Urinary bladder (tissue), 4 donors: ENCODE data around the gene OR7C1. TPM values are rescaled to one million over a fixed set of nuclear protein-coding genes. Genes with fewer than 3 reads are reported as not detected.
"Not testable (repeated sequence)": the region's sequence is repeated elsewhere in the genome, so short reads cannot be mapped to it uniquely, and the experiment has no call there.

Experiments
- DNase-seq: peaks from one replicate; pipeline ENCODE4 v3.0.0-alpha.2; 2015; ENCODE audit errors: extremely low spot score
- H3K27ac ChIP-seq: one replicate; pipeline ENCODE4 v1.5.1; 2013; ENCODE audit warnings: low read depth, mild to moderate bottlenecking, moderate library complexity
- H3K36me3 ChIP-seq: one replicate; pipeline ENCODE4 v1.6.1; 2013; ENCODE audit warnings: mild to moderate bottlenecking, moderate library complexity; ENCODE audit not compliant: insufficient read depth
- H3K4me1 ChIP-seq: one replicate; pipeline ENCODE4 v1.6.1; 2013; ENCODE audit warnings: mild to moderate bottlenecking, moderate library complexity; ENCODE audit not compliant: insufficient read depth
- H3K4me3 ChIP-seq: one replicate; pipeline ENCODE4 v1.5.1; 2013; ENCODE audit warnings: low read depth, low read length
- WGBS: extraction: QIAGEN DNeasy Blood & Tissue Kit; methylation state at CpG from one replicate; pipeline ENCODE4 v1.1.7; 2013; 5-methylcytosine and 5-hydroxymethylcytosine counted together
- polyA plus RNA-seq: library from polyadenylated mRNA; stranded (reverse); fragments of 200-250 nt; gene quantifications from one replicate; pipeline ENCODE4 v1.2.3, GENCODE V29; 2013
- total RNA-seq: library from RNA; depleted of rRNA; stranded (reverse); fragments of >200 nt; gene quantifications from one replicate; pipeline ENCODE4 v1.2.3, GENCODE V29; 2014
- donor health status: healthy with polysubstance abuse.
- donor health status: healthy.

Gene OR7C1
- total and polyA plus RNA-seq, 2 donors, result 0.01 TPM; not detected in 1

DNA sequence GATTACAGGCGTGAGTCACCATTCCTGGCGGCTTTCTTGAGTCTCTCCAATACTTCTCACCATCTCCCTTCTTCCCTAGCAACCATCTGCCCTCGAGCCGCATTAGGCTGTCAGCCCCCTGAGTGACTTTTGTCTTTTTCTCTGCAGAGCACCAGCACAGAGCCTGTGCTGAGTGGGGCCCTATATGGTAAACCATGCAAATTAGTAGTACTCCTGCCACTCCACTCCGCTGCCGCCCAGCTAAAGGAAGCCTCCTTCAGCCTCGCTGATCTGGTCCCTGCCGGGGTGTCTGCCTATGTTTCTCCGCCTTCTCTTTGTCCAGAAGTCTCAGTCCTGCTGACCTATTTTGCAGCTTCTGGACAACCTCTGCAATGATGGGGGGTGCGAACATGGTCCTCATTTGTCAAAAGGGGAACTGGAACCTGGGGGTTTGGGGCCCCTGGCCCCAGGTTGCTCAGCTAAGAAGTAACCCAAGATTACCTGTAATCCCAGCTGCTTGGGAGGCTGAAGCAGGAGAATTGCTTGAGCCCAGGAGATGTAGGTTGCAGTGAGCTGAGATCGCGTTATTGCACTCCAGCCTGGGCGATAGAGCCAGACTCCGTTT, 54.3 kb downstream of the OR7C1 start:
- not testable (repeated sequence) for H3K27ac ChIP-seq, H3K36me3 ChIP-seq, H3K4me1 ChIP-seq, H3K4me3 ChIP-seq, DNase-seq
- WGBS, result 66% methylated on average over 14 of the region's 14 CpGs

- 54% methylated on average over 5 of the region's 5 CpGs for WGBS
- H3K36me3 ChIP-seq, result no peaks in the 10 kb centered on the region
- no peak for DNase-seq
- H3K27ac ChIP-seq, result no peak overlapping the region
- H3K4me1 ChIP-seq, result no peaks in the 10 kb centered on the region
- H3K4me3 ChIP-seq, result no peak overlapping the region
Measured at GRCh38 chr19:14779151-14779550, 55.8 kb downstream of the OR7C1 start.

DNA sequence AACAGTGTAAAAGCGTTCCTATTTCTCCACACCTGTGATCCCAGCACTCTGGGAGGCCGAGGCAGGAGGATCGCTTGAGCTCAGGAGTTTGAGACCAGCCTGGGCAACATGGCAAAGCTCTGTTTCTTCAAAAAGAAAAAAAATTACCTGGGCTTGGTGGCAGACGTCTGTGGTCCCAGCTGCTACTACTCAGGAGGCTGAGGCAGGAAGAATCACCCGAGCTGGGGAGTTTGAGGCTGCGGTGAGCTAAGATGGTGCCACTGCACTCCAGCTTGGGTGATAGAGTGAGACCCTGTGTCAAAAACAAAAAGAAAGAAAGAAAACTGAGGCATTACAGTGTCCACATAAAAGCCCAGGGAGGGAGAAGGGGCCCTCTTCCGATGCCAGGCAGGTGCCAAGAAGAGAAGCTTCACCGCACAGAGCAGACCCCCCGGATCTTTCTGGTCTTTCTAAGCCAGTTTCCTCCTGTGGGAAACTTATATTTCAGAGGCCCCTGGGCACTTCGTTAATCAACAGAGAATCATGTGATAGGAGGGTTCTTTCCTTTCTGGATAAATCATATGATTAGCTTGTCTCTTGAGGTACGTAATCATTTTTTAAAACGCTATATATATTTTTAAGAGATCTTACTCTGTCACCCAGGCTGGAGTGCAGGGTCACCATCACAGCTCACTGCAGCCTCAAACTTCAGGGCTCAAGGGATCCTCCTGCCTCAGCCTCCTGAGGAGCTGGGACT, 56.7 kb downstream of the OR7C1 start, which contains the start of gene ADGRE2:
Gene ADGRE2, minus strand, starts transcription at position 451 of the 736 bp plus-strand sequence. CDS start 1,804 bp downstream, outside the sequence.
- H3K4me3 ChIP-seq, DNase-seq, H3K36me3 ChIP-seq, H3K27ac ChIP-seq, H3K4me1 ChIP-seq: not testable (repeated sequence)
- 71% methylated on average over 12 of the region's 12 CpGs for WGBS

- WGBS, result 95% methylated on average over 4 of the region's 4 CpGs
- H3K27ac ChIP-seq, H3K4me3 ChIP-seq, H3K36me3 ChIP-seq, H3K4me1 ChIP-seq, DNase-seq: not testable (repeated sequence)
Measured at GRCh38 chr19:14777645-14778044, 57.3 kb downstream of the OR7C1 start.

DNA sequence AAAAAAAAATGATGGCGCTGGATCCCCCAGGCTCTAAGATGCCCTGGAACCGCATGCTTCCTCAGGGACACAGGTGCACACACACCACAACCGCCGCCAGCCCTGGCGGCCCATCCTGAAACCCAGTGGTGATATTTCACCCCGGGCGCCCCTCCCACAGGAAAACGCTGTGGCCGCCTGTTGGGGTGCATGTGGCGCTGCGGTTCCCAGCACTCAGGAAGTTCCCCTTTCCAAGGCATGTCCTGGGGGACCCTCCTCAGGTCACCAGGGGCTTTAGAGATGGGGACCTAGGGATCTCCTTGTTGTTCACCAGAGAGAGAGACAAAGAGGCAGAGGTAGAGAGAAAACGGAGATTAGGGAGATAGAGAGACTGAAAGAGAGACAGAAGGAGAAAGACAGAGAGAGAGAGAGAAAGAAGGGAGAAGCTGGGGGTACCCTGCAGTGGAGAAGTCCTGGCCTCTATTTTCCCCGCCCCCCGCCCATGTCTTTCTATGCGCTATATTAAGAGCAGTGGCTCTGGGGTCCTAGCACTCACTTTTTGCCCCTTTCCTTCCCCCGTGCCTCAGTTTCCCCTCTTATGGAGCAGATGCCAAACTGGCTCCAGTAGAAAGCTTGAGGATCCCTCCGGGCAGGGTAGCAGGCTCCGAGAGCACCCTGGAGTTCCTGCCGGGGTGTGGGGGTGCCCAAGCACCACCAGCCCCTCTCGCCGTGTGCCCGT, 59.0 kb downstream of the OR7C1 start:
- Histone ChIP-seq H3K4me1 (no peaks in the 10 kb centered on the region), H3K27ac (no peak overlapping the region), H3K4me3 (no peak overlapping the region), H3K36me3 (no peaks in the 10 kb centered on the region)
- no peak for DNase-seq
- WGBS, result 7% methylated on average over 22 of the region's 22 CpGs

DNA sequence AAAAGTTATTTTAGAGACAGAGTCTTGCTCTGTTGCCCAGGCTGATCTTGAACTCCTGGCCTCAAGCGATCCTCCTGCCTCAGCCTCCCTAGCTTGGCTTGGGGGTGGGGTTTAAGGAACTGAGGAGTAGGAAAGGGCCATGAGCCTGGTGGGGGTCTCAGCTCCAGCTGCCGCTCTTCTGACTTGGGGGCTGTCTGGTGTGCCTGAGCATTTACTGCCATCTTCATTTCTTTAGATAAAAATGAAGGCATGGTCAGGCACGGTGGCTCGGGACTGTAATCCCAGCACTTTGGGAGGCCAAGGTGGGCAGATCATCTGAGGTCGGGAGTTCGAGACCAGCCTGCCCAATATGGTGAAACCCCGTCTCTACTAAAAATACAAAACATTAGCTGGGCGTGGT, 59.7 kb downstream of the OR7C1 start:
- H3K4me3 ChIP-seq, result not testable (repeated sequence)

GRCh38 chr19:14774373-14774772, 60.6 kb downstream of the OR7C1 start:
- no peak overlapping the region for H3K4me3 ChIP-seq
- WGBS, result 74% methylated on average over 10 of the region's 10 CpGs
- H3K27ac ChIP-seq, result no peak overlapping the region
- no peak for DNase-seq
- no peaks in the 10 kb centered on the region for H3K36me3 ChIP-seq
- H3K4me1 ChIP-seq, result no peaks in the 10 kb centered on the region

More for the DNA sequence above, 59.7 kb downstream of the OR7C1 start:
- H3K36me3 ChIP-seq, H3K27ac ChIP-seq, DNase-seq, H3K4me1 ChIP-seq: not testable (repeated sequence)
- WGBS, result 72% methylated on average over 8 of the region's 8 CpGs

- H3K4me1 ChIP-seq, DNase-seq, H3K36me3 ChIP-seq, H3K4me3 ChIP-seq, H3K27ac ChIP-seq: not testable (repeated sequence)
- 74% methylated on average over 9 of the region's 9 CpGs for WGBS
Measured at GRCh38 chr19:14773722-14774121, 61.3 kb downstream of the OR7C1 start.

GRCh38 chr19:14772995-14773394, 62.0 kb downstream of the OR7C1 start:
- no peaks in the 10 kb centered on the region for H3K36me3 ChIP-seq
- H3K27ac ChIP-seq, result no peak overlapping the region
- DNase-seq, result no peak
- no peaks in the 10 kb centered on the region for H3K4me1 ChIP-seq
- WGBS, result 91% methylated on average over 7 of the region's 7 CpGs
- H3K4me3 ChIP-seq, result no peak overlapping the region

GRCh38 chr19:14772467-14772866, 62.5 kb downstream of the OR7C1 start:
- no peaks in the 10 kb centered on the region for H3K4me1 ChIP-seq
- no peak overlapping the region for H3K4me3 ChIP-seq
- DNase-seq, result no peak
- 82% methylated on average over 8 of the region's 8 CpGs for WGBS
- H3K36me3 ChIP-seq, result no peaks in the 10 kb centered on the region
- H3K27ac ChIP-seq, result no peak overlapping the region

GRCh38 chr19:14770944-14771839, 63.8 kb downstream of the OR7C1 start:
- no peak overlapping the region for H3K4me3 ChIP-seq

DNA sequence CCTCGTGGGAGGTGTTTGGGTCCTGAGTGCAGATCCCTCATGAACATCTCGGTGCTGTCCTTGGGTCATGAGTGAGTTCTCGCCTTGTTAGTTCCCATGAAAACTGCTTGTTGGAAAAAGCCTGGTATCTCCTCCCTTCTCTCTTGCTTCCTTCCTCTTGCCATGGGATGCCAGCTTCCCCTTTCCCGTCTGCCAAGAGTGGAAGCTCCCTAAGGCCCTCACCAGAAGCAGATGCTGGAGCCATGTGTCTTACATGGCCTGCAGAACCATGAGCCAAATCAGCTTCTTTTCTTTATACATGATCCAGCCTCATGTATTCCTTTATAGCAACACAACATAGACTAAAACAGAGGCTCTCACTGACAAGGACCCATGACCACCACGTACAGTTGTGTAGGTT, 64.8 kb downstream of the OR7C1 start:
- WGBS, result 81% methylated on average over 5 of the region's 5 CpGs
- no peaks in the 10 kb centered on the region for H3K4me1 ChIP-seq
- DNase-seq, result no peak
- H3K36me3 ChIP-seq, result no peaks in the 10 kb centered on the region
- H3K27ac ChIP-seq, result no peak overlapping the region
- no peak overlapping the region for H3K4me3 ChIP-seq

More at GRCh38 chr19:14770944-14771839, 63.8 kb downstream of the OR7C1 start:
- no peaks in the 10 kb centered on the region for H3K4me1 ChIP-seq
- DNase-seq, result no peak
- H3K27ac ChIP-seq, result no peak overlapping the region
- no peaks in the 10 kb centered on the region for H3K36me3 ChIP-seq
- WGBS, result 69% methylated on average over 11 of the region's 11 CpGs

DNA sequence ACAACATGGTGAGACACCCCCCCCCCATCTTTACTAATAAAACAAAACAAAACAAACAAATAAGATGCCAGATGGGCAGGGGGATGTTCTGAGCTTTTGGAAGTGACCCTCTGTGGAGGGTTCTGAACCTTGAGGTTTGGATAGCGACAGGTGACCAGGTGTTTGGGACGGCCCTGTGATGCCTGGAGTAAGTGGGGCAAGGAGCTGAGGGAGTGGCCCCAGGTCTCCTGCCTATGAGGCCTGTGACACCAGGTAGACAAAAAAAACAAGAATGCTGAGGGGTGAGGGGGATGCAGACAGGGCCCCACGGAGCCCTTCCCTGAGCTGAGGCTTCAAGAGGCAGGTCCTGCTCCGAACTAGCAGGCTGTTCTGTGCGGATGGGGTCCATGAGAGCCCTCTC, 65.8 kb downstream of the OR7C1 start:
- no peaks in the 10 kb centered on the region for H3K4me1 ChIP-seq
- H3K27ac ChIP-seq, result no peak overlapping the region
- 87% methylated on average over 5 of the region's 5 CpGs for WGBS
- no peaks in the 10 kb centered on the region for H3K36me3 ChIP-seq
- no peak for DNase-seq
- no peak overlapping the region for H3K4me3 ChIP-seq
